HG03097 (cell line): Measurements from ENCODE around the gene CKMT2.

ENCODE experiments used
- ATAC-seq: cut with Tn5 transposase; IDR thresholded peaks from one replicate; pipeline ENCODE4 v1.9.1; 2021; ENCODE audit not compliant: unreplicated experiment, low FRiP score

Gene CKMT2

DNA sequence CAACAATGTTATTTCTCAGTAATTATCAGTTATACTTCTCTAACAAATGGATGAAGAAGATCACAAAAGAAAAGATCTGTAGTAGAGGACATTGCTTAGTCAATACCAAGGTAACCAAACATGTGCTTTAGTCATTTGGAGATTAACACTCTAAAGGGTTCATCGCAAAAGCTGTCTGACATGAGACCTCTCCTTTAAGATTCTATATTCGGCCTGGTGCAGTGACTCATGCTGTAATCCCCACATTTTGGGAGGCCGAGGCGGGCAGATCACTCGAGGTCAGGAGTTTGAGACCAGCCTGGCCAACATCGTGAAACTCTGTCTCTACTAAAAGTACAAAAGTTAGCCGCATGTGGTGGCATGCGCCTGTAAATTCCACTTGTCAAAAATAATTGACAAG is 18.3 kb upstream of the CKMT2 start:
- no peak for ATAC-seq

GRCh38 chr5:81216152-81216551 is 17.0 kb upstream of the CKMT2 start:
- ATAC-seq: no peak

GRCh38 chr5:81219389-81219788 is 13.7 kb upstream of the CKMT2 start:
- no peak for ATAC-seq

GRCh38 chr5:81222285-81222684 is 10.8 kb upstream of the CKMT2 start:
- ATAC-seq: no peak

DNA sequence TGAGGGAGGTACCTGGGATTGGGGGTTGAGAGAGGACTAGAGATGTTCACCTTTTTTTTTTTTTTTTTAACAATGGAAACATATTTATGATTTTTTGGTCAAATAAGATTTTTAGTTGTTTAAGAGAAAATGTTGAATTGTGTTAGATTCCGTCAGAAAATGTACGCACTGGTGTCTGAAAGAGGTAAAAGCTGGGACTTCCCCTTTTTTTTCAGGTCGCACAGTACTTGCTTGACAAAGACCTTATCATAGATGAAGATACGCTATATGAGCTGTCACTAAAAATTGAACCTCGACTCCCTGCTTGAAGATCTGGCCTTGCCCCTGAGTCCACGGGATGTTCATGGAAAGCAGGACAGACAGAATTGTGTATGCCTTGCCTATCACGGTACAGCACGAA is 7.7 kb upstream of the CKMT2 start:
- ATAC-seq: no peak

- no peak for ATAC-seq
These were observed 6.8 kb upstream of the CKMT2 start for GRCh38 chr5:81226286-81226685.

DNA sequence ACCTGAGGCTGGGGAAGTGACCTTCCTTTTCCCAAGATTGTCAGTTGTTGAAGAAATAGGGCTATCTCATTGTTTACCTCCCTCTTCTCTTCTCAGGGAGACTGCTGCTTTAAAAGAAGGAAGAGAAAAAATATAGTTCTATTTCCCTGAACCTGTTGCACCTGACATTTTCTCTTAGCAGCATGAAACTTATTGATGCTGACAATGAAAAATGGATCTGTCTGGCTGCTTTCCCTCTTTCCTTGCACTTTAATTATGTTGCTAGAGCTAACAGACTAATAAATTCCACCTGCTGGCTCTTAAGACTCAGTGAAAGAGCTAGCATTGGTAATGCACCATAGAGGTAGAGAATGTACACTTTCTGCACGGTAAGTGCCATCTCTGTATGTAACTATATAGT is 6.2 kb upstream of the CKMT2 start:
- ATAC-seq: no peak

DNA sequence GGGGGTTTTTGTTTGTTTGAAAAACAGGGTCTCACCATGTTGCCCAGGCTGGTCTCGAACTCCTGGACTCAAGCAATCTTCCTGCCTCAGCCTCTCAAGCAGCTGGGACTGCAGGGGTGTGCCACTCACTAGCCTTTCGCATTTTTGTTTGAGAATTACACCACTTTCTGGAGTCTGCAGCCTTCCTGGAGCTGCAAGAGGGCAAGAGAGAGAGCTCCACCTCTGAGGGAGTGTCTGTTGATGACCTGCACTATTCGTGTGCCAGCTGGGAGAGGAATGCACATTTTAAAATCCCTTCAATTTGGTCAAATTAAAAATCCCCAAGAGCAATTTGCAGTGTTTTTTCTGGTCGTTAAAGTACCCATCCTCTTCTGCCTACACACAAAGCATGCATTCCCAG is 5.0 kb upstream of the CKMT2 start:
- ATAC-seq: no peak

GRCh38 chr5:81230416-81230815 is 2.7 kb upstream of the CKMT2 start:
- no peak for ATAC-seq

DNA sequence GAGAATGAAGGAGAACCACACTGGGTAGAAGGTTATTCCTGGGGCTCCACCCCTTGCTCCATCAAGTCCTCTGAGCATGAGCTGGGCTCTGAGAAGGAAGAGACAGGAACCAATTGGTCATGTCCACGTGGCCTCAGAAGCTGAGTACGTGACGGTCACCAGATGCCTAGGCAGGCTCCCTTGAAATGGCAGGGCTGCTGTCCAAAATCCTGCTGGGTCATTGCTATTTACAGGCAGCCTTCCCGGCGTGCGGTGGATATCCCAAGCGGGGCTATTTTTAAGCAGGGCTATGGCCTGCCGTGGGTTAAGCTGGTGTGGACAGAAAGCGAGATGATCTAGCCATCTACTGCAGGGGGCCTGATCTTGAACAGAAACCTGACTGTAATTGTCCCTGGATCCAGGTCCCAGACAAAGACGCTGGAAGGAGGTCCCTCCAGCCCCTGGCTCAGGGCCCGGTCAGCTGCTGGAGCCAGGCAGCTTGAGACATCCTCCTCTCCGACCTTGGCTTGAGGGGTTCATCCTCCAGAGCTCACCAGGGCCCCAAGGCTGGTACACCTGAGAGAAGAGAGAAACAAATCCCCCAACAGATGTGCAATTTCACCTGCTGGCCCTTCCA is 550 bp upstream of the CKMT2 start:
- no peak for ATAC-seq

DNA sequence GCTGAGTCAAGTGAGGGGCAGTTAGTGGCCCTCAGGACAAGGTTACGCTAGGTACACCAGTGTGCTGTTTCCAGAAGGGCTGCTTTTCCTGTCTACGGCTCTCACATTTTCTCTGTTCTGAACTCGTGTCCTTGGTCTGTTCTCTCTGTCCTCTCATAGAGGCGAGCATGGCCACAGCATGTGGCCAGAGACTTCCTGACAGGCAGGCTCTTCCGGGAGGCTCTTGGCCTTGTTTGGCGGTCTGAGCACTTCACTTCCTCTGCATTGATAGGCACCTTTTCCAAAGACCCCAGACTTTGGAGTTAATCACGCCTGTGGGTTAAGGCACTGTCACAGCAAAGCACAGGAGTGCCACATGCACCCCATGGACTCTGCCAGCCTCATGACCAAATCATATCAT is 1.2 kb downstream of the CKMT2 start:
- ATAC-seq: no peak

DNA sequence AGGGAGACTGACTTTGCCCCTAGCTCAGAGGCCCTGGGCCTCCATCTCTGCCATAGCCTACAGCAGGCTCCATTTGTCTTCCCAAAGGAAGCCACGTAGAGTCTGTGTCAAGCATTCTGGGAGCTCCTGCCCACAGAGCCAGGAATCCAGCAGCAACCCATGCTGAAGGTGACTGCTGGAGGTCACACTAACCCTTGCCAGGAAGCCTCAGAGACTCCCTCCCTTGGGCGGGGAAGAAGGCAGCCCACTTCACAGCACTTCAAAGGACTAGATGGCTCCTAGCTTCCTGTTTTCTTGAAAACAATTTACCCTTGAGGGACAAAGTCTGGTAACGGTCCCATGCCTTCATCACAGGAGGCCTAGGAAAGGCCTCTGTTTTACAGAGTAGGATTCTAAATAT is 1.7 kb downstream of the CKMT2 start:
- no peak for ATAC-seq

- ATAC-seq: no peak
These were observed 2.4 kb downstream of the CKMT2 start for GRCh38 chr5:81235287-81236072.

GRCh38 chr5:81238460-81238859 is 5.3 kb downstream of the CKMT2 start:
- ATAC-seq: no peak

- no peak for ATAC-seq
These were observed 6.5 kb downstream of the CKMT2 start for GRCh38 chr5:81239613-81240012.

DNA sequence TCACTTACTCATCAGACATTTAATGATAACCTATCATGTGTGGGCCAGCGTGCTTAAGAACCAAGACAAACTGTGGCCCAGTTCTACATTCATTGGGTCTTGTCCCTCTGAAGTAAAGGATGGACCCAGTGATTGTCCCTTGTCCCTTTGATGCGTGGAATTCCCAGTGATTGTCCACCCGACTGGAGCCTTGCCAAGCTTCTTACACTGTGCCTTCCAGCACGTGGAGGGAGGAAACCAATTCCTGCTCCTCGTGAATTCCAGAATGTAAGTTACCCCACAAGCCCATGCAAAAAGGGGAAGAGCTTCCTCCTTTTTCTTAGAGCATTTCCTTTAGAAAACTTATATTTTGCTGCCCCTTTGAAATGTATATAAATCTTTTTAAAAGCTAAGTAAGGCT is 7.9 kb downstream of the CKMT2 start:
- ATAC-seq: no peak

DNA sequence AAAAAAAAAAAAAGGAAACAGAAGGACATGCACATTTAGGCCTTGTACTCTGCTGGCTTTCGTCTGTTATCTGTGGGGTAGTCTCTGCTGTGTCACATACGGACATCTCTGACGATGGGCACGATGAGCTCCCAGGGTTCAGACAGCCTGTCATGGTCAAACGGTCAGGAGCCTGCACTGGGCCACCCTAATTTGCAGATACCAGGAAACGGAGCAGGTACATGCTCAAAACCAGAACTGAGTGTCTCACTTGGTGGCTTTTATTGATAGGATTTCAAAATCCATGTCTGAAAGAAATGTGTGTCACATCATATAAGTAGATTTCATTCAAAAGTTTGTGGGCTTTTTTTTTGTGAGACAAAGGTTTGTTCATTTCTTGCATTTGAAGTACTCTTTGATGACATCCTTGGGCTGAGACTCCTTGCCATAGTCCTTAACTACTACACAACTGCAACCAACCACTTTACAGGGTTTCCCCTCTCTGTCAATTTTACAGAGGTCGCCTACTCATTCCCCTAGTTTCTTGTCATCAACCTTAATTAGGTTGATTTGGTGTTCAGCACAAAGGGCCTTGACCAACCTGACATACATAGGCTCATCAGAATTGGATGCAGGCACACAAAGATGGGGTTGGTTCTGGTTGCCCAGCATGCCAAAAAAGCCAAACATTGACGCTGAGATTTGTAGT is 9.0 kb downstream of the CKMT2 start:
- no peak for ATAC-seq

- ATAC-seq: no peak
These were observed 9.8 kb downstream of the CKMT2 start for GRCh38 chr5:81242906-81243436.

- no peak for ATAC-seq
These were observed 11.3 kb downstream of the CKMT2 start for GRCh38 chr5:81244451-81244850.

DNA sequence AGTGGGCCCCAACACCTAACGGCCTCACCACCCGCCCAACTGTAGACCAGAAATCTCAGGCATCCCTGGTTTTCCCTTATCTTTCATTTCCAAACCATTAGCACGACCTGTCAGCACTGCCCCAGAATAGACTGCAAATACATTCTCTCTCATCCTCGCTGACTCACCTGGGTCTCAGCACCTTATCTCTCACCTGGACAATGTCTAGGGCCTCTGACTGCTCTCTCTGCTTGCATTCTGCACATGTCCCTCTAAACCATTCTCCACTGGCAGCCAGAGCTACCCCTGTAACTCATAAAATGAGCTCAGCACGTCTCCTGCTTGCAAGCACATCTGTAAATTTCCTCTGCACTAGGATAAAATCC is 12.7 kb downstream of the CKMT2 start:
- no peak for ATAC-seq

GRCh38 chr5:81246697-81247096 is 13.6 kb downstream of the CKMT2 start:
- ATAC-seq: no peak
